Loucy (cell line): ENCODE data around the gene CCDC178.

ENCODE experiments used
- H2AFZ ChIP-seq: fragments of 200-600 bp; sonication (generic); 2 replicates; pipeline ENCODE4 v1.6.0; 2016; ENCODE audit warnings: antibody characterized with exemption, mild to moderate bottlenecking, low read length, moderate library complexity
- H3F3A ChIP-seq: fragments of 200-600 bp; 2 replicates; pipeline ENCODE4 v1.6.0; 2016; ENCODE audit warnings: antibody characterized with exemption, low read depth, mild to moderate bottlenecking
- H3K27me3 ChIP-seq: fragments of 200-600 bp; sonication (generic); 2 replicates; pipeline ENCODE4 v1.6.1; 2014; ENCODE audit warnings: low read length, mild to moderate bottlenecking; ENCODE audit not compliant: insufficient read depth, poor library complexity, severe bottlenecking
- H3K36me3 ChIP-seq: fragments of 200-600 bp; sonication (generic); 2 replicates; pipeline ENCODE4 v1.6.1; 2016; ENCODE audit warnings: low read length; ENCODE audit not compliant: insufficient read depth
- H3K4me1 ChIP-seq: fragments of 200-600 bp; sonication (generic); 2 replicates; pipeline ENCODE4 v1.5.1; 2014; ENCODE audit warnings: low read length, mild to moderate bottlenecking; ENCODE audit not compliant: insufficient read depth, poor library complexity, severe bottlenecking
- H3K4me2 ChIP-seq: fragments of 200-600 bp; sonication (generic); 2 replicates; pipeline ENCODE4 v1.6.0; 2014; ENCODE audit warnings: antibody characterized with exemption, low read length, low read depth, mild to moderate bottlenecking; ENCODE audit not compliant: poor library complexity, severe bottlenecking
- H3K4me3 ChIP-seq: fragments of 200-600 bp; sonication (generic); 2 replicates; pipeline ENCODE4 v1.5.1; 2014; ENCODE audit warnings: low read length, mild to moderate bottlenecking, mixed read lengths; ENCODE audit not compliant: poor library complexity, severe bottlenecking
- H3K79me2 ChIP-seq: fragments of 200-600 bp; sonication (generic); 2 replicates; pipeline ENCODE4 v1.6.1; 2014; ENCODE audit warnings: low read length; ENCODE audit not compliant: insufficient read depth
- H3K9ac ChIP-seq: fragments of 200-600 bp; sonication (generic); 2 replicates; pipeline ENCODE4 v1.6.0; 2014; ENCODE audit warnings: mild to moderate bottlenecking, low read depth, low read length, moderate library complexity; ENCODE audit not compliant: poor library complexity, severe bottlenecking
- H3K9me2 ChIP-seq: fragments of 200-600 bp; sonication (generic); replicated peaks from 2 replicates; pipeline ENCODE4 v1.6.1; 2016; ENCODE audit warnings: low read depth, low read length, mixed read lengths
- H3K9me3 ChIP-seq: fragments of 200-600 bp; sonication (generic); 2 replicates; pipeline ENCODE4 v1.6.1; 2014; ENCODE audit warnings: mild to moderate bottlenecking, antibody characterized with exemption, low read length, low read depth; ENCODE audit not compliant: insufficient read depth
- H4K20me1 ChIP-seq: fragments of 200-600 bp; sonication (generic); 2 replicates; pipeline ENCODE4 v1.6.0; 2014; ENCODE audit warnings: antibody characterized with exemption, low read length, mild to moderate bottlenecking; ENCODE audit not compliant: insufficient read depth, poor library complexity, severe bottlenecking
- EZH2phosphoT487 ChIP-seq: fragments of 200-600 bp; IDR thresholded peaks from 2 replicates; pipeline ENCODE4 v1.6.1; 2018; ENCODE audit warnings: antibody characterized with exemption, mild to moderate bottlenecking, moderate library complexity, borderline replicate concordance
- TF ChIP-seq, protein P1 (sequence below): fragments of 200-600 bp; sonication (generic); conservative IDR thresholded peaks from 2 replicates; pipeline ENCODE4 v1.5.1; 2014; ENCODE audit warnings: mild to moderate bottlenecking, antibody characterized with exemption, low read length

The CCDC178 gene

DNA sequence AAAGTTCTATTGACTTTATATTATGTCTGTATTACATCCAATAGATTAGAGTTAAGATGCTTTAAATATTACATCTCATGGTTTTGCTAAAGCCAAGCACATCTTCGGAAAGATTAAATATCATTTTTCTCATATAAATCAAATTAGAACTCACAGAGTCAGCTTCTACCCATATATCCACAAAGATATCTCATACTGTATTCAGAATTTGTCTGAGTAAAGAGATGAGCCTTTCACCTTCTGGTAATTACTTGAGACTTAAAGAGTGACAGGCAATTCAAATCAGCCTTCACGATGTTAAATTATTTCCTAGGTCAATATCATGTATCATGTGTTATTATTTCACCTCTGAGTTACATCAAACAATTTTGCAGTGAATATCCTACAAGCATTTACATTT, 13.0 kb downstream of the CCDC178 start:
- Histone ChIP-seq H3K27me3 (no peaks in the 10 kb centered on the region), H2AFZ (no peak overlapping the region), H3K4me2 (no peak overlapping the region), H3K36me3 (no peaks in the 10 kb centered on the region), H3K9ac (no peak overlapping the region), H3K9me2 (no peaks in the 10 kb centered on the region), H3F3A (no peaks in the 10 kb centered on the region), H4K20me1 (no peaks in the 10 kb centered on the region), H3K9me3 (no peaks in the 10 kb centered on the region), H3K4me1 (no peaks in the 10 kb centered on the region), H3K79me2 (no peaks in the 10 kb centered on the region), H3K4me3 (no peak overlapping the region)
- TF ChIP-seq EZH2phosphoT487: no peak
- TF ChIP-seq, protein P1, sequence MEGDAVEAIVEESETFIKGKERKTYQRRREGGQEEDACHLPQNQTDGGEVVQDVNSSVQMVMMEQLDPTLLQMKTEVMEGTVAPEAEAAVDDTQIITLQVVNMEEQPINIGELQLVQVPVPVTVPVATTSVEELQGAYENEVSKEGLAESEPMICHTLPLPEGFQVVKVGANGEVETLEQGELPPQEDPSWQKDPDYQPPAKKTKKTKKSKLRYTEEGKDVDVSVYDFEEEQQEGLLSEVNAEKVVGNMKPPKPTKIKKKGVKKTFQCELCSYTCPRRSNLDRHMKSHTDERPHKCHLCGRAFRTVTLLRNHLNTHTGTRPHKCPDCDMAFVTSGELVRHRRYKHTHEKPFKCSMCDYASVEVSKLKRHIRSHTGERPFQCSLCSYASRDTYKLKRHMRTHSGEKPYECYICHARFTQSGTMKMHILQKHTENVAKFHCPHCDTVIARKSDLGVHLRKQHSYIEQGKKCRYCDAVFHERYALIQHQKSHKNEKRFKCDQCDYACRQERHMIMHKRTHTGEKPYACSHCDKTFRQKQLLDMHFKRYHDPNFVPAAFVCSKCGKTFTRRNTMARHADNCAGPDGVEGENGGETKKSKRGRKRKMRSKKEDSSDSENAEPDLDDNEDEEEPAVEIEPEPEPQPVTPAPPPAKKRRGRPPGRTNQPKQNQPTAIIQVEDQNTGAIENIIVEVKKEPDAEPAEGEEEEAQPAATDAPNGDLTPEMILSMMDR: no peak

DNA sequence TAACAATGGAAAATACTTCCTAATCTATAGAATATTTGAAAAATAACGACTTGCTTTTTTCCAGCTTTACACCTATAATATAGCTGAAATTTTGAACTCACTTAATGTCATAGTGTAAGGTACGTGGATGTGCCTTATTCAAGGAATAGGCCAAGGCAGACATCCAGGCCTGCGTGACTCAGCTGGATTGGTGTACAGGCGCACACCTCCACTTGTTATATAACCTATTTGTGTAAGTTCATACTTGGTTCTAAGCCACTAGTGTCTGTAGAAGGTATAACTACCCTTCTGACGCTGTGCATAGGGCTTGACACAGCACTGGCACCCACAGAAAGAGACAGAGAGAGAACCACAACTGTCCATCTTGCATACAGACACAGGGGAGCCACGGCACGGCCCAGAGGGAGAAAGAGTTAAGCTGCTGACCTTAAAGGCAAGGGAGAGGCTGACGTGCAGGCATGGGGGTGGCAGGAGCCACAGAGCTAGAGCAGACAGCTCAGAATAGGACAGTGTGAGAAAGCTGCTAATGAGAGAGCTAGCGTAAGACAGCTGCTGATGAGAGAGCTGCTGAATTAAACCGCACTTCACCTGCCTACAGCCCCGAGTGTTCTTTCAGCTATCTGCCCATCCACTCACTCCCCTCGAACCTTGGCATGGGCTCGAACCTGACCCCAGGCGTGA, 16.1 kb downstream of the CCDC178 start:
- no peaks in the 10 kb centered on the region for H3K36me3 ChIP-seq
- no peaks in the 10 kb centered on the region for H4K20me1 ChIP-seq
- peaks cover 12% of the 10 kb centered on the region for H3K4me1 ChIP-seq
- H3K9me2 ChIP-seq: no peaks in the 10 kb centered on the region
- no peaks in the 10 kb centered on the region for H3K79me2 ChIP-seq
- TF ChIP-seq, protein P1: no peak
- TF ChIP-seq EZH2phosphoT487: no peak
- H3F3A ChIP-seq: no peaks in the 10 kb centered on the region
- H3K4me3 ChIP-seq: no peak overlapping the region
- H3K9me3 ChIP-seq: no peaks in the 10 kb centered on the region
- no peak overlapping the region for H3K4me2 ChIP-seq
- no peak overlapping the region for H3K9ac ChIP-seq
- H2AFZ ChIP-seq: no peak overlapping the region
- no peaks in the 10 kb centered on the region for H3K27me3 ChIP-seq

DNA sequence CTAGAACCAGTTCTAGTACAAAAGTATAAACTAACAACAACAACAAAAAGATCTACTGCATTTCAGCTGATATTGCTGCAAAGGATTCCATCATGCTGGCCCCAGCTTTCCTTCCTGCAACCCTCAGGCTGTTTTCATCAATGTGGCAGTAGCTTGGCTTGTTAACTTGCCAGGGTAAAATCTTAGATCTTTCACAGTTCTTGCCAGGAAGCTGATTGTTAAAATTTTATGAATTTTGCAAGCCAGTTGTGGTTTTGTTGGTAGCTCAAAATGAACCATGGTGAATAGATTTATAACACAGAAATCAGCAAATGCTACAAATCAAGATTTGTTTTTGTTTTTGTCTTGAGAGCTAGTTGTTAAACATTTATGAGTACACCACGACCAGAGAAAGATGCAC, 19.3 kb downstream of the CCDC178 start:
- no peaks in the 10 kb centered on the region for H4K20me1 ChIP-seq
- H3F3A ChIP-seq: no peaks in the 10 kb centered on the region
- H2AFZ ChIP-seq: no peak overlapping the region
- no peaks in the 10 kb centered on the region for H3K9me3 ChIP-seq
- H3K79me2 ChIP-seq: no peaks in the 10 kb centered on the region
- H3K4me2 ChIP-seq: peak overlapping the region; percentile 32
- H3K4me1 ChIP-seq: peaks cover 12% of the 10 kb centered on the region
- H3K36me3 ChIP-seq: no peaks in the 10 kb centered on the region
- no peak overlapping the region for H3K9ac ChIP-seq
- H3K27me3 ChIP-seq: no peaks in the 10 kb centered on the region
- TF ChIP-seq, protein P1: no peak
- no peak for TF ChIP-seq EZH2phosphoT487
- H3K4me3 ChIP-seq: no peak overlapping the region
- H3K9me2 ChIP-seq: no peaks in the 10 kb centered on the region
